HUES64 (cell line): ENCODE measurements around the gene NR4A3.
A peak's percentile ranks its signal among the peaks of the same experiment; 100 is the strongest.

ENCODE experiments used
- H3K27ac ChIP-seq: 2 replicates; pipeline ENCODE4 v1.7.0; 2013; ENCODE audit warnings: low read depth, low read length, inconsistent platforms
- H3K27me3 ChIP-seq: 2 replicates; pipeline ENCODE4 v1.6.1; 2013; ENCODE audit warnings: mild to moderate bottlenecking, low read length; ENCODE audit not compliant: insufficient read depth
- H3K36me3 ChIP-seq: 2 replicates; pipeline ENCODE4 v1.6.1; 2013; ENCODE audit warnings: mild to moderate bottlenecking, low read length; ENCODE audit not compliant: insufficient read depth
- H3K4me1 ChIP-seq: 2 replicates; pipeline ENCODE4 v1.6.1; 2013; ENCODE audit warnings: mild to moderate bottlenecking, low read length, moderate library complexity; ENCODE audit not compliant: insufficient read depth
- H3K4me3 ChIP-seq: 2 replicates; pipeline ENCODE4 v1.5.1; 2013; ENCODE audit warnings: mild to moderate bottlenecking, low read length, moderate library complexity
- H3K9ac ChIP-seq: 2 replicates; pipeline ENCODE4 v1.6.1; 2013; ENCODE audit warnings: mild to moderate bottlenecking, low read depth, low read length
- H3K9me3 ChIP-seq: 2 replicates; pipeline ENCODE4 v1.6.1; 2013; ENCODE audit warnings: low read depth, low read length; ENCODE audit not compliant: insufficient read depth
- WGBS: fragments of 150-250, 120-280 bp; methylation state at CpG from one replicate; pipeline ENCODE4 v1.1.7; 2013; ENCODE audit warnings: missing lambda C conversion rate; 5-methylcytosine and 5-hydroxymethylcytosine counted together

The NR4A3 gene

GRCh38 chr9:99816392-99816791 is 5.3 kb upstream of the NR4A3 start:
- H3K9ac ChIP-seq: no peak overlapping the region
- H3K27me3 ChIP-seq: peaks cover 13% of the 10 kb centered on the region
- H3K27ac ChIP-seq: no peak overlapping the region
- peaks cover 40% of the 10 kb centered on the region for H3K4me1 ChIP-seq
- 88% methylated on average over 2 of the region's 3 CpGs for WGBS
- H3K9me3 ChIP-seq: no peaks in the 10 kb centered on the region
- H3K4me3 ChIP-seq: no peak overlapping the region
- no peaks in the 10 kb centered on the region for H3K36me3 ChIP-seq

GRCh38 chr9:99818500-99818899 is 3.2 kb upstream of the NR4A3 start:
- H3K27ac ChIP-seq: no peak overlapping the region
- H3K4me1 ChIP-seq: peaks cover 34% of the 10 kb centered on the region
- no peaks in the 10 kb centered on the region for H3K36me3 ChIP-seq
- peak overlapping the region; percentile 94 for H3K4me3 ChIP-seq
- 17% methylated on average over 4 of the region's 4 CpGs for WGBS
- no peak overlapping the region for H3K9ac ChIP-seq
- H3K27me3 ChIP-seq: peaks cover 34% of the 10 kb centered on the region
- no peaks in the 10 kb centered on the region for H3K9me3 ChIP-seq

- peaks cover 42% of the 10 kb centered on the region for H3K27me3 ChIP-seq
- peaks cover 30% of the 10 kb centered on the region for H3K4me1 ChIP-seq
- H3K27ac ChIP-seq: peak overlapping the region; percentile 95
- WGBS: under 1% methylated on average over 54 of the region's 54 CpGs
- no peaks in the 10 kb centered on the region for H3K9me3 ChIP-seq
- H3K4me3 ChIP-seq: peak overlapping the region; percentile 94
- peak overlapping the region; percentile 93 for H3K9ac ChIP-seq
- no peaks in the 10 kb centered on the region for H3K36me3 ChIP-seq
Observed at GRCh38 chr9:99819123-99819855, 2.4 kb upstream of the NR4A3 start.

- Histone ChIP-seq H3K36me3 (no peaks in the 10 kb centered on the region), H3K4me1 (peaks cover 22% of the 10 kb centered on the region), H3K9ac (peak overlapping the region; percentile 93), H3K4me3 (peak overlapping the region; percentile 94), H3K27ac (peak overlapping the region; percentile 95), H3K9me3 (no peaks in the 10 kb centered on the region), H3K27me3 (peaks cover 50% of the 10 kb centered on the region)
- WGBS: under 1% methylated on average over 77 of the region's 81 CpGs
Observed at GRCh38 chr9:99819856-99820684, 1.6 kb upstream of the NR4A3 start.

- Histone ChIP-seq H3K27ac (no peak overlapping the region; the same call in 1 of the 2 replicates), H3K9me3 (no peaks in the 10 kb centered on the region), H3K27me3 (peaks cover 57% of the 10 kb centered on the region), H3K9ac (no peak overlapping the region), H3K36me3 (no peaks in the 10 kb centered on the region), H3K4me1 (peaks cover 21% of the 10 kb centered on the region; the same call in 1 of the 2 replicates), H3K4me3 (peak overlapping the region; percentile 65)
- WGBS: under 1% methylated on average over 28 of the region's 28 CpGs
Observed at GRCh38 chr9:99820685-99821395, 845 bp upstream of the NR4A3 start.

- Histone ChIP-seq H3K27me3 (peaks cover 72% of the 10 kb centered on the region), H3K36me3 (no peaks in the 10 kb centered on the region), H3K4me1 (peaks cover 21% of the 10 kb centered on the region; the same call in 1 of the 2 replicates), H3K4me3 (peak overlapping the region; percentile 65), H3K9ac (no peak overlapping the region), H3K9me3 (no peaks in the 10 kb centered on the region), H3K27ac (no peak overlapping the region)
- WGBS: under 1% methylated on average over 51 of the region's 51 CpGs
Observed at GRCh38 chr9:99822109-99822805, 572 bp downstream of the NR4A3 start.

GRCh38 chr9:99822806-99823591 is 1.3 kb downstream of the NR4A3 start:
- no peaks in the 10 kb centered on the region for H3K36me3 ChIP-seq
- WGBS: 2% methylated on average over 40 of the region's 40 CpGs
- H3K9ac ChIP-seq: no peak overlapping the region
- peaks cover 19% of the 10 kb centered on the region; the same call in 1 of the 2 replicates for H3K4me1 ChIP-seq
- no peak overlapping the region for H3K27ac ChIP-seq
- peak overlapping the region; percentile 65 for H3K4me3 ChIP-seq
- H3K27me3 ChIP-seq: peaks cover 79% of the 10 kb centered on the region
- H3K9me3 ChIP-seq: no peaks in the 10 kb centered on the region

GRCh38 chr9:99823681-99824377 is 2.1 kb downstream of the NR4A3 start:
- Histone ChIP-seq H3K4me3 (peak overlapping the region; percentile 65), H3K9ac (no peak overlapping the region), H3K9me3 (no peaks in the 10 kb centered on the region), H3K4me1 (peaks cover 12% of the 10 kb centered on the region; the same call in 1 of the 2 replicates), H3K27me3 (peaks cover 87% of the 10 kb centered on the region), H3K27ac (no peak overlapping the region), H3K36me3 (no peaks in the 10 kb centered on the region)
- under 1% methylated on average over 47 of the region's 47 CpGs for WGBS

- H3K4me3 ChIP-seq: peak overlapping the region; percentile 65
- no peak overlapping the region for H3K27ac ChIP-seq
- H3K27me3 ChIP-seq: peaks cover 95% of the 10 kb centered on the region
- WGBS: 1% methylated on average over 56 of the region's 56 CpGs
- H3K36me3 ChIP-seq: no peaks in the 10 kb centered on the region
- H3K9ac ChIP-seq: peak overlapping the region; percentile 56
- H3K9me3 ChIP-seq: no peaks in the 10 kb centered on the region
- peaks cover 14% of the 10 kb centered on the region for H3K4me1 ChIP-seq
Observed at GRCh38 chr9:99824378-99825171, 2.9 kb downstream of the NR4A3 start.
